Aortic smooth muscle cell (primary cell): ENCODE results near the gene DDT. TPM values are rescaled to one million over a fixed set of nuclear protein-coding genes. Genes with fewer than 3 reads are reported as not detected.

Experiments used
- total RNA-seq: library from RNA; depleted of rRNA; stranded (reverse); fragments of >200 nt; gene quantifications from 2 replicates; pipeline ENCODE4 v1.2.3, GENCODE V29; 2014

The DDT gene
- total RNA-seq, result 82.2 and 91.0 TPM in 2 replicates

DNA sequence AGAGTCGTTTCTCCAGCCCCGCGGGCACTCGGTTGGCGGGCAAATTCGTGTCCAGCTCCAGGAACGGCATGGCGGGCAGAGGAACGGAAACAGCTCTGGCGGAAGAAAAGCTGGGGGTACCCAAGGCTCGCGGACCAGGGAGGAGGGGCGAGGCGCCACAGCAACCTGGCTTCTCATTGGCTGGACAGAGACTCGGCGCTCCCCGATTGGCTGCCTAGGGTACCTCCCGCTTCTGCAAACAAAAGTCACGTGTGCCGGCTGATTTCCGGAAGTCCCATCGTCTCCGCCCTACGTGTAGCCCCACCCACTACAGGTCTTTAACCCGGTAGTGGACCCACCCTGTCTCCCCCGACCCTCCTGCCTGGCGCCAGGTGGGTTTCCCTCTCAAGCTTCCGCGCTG lies at the start of gene DDT:
Gene DDT (minus strand): TSS at position 97 of the 400 bp plus-strand sequence. CDS start 27 bp downstream, at position 70.

DNA sequence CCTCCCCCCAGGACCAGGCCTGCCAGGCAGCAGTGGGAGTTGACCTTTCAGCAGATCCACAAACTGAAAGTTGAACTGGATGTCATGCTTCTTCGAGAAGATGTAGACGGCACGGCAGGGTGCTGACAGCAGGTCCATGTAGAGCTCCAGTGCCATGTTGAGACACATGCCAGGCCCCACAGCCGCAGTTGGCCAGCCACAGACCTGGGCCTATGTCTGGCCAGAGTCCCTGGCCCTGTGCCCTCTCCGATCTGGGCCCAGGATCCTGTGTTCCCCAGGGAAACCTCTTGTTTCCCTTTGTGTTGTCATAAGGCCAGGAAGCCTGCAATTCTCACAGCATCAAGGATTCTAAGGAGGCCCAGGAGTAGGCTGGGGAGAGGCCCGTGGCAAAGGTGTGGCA lies 31.0 kb upstream of the DDT start, which contains the start of gene GSTT4:
Gene GSTT4 (minus strand): TSS at position 253 of the 400 bp plus-strand sequence. CDS start 97 bp downstream, at position 156.

DNA sequence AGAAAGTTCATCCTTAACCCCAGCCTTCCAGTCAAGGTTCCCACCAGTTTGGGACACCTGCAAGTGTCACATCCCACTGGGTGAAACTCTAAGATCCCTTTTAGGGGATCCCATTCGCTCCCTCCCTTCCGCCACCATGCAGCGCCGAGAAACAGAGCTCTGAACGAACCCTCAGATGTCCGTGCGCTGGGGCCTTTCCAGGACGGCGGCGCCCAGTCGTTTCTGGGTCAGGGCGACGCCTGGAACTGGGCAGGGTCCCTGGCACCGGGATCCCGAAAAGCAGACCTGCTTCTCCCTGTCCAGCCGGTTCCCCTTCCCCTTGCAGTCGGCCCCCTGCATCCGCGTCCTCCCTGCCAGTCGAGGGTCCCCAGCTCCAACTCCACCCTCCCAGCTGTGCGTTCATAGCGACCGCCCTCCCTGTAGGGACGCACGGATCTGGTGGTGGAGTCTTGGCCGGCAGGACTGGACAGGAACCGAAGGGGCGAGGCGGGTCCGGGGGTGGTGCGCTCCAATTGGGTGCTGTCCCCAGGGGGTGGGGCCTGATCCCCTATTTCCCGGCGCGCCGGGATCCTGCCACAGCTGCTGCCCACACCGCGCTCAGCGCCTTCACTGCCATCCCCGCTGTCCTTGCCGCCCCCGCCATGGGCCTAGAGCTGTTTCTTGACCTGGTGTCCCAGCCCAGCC lies 5.5 kb upstream of the DDT start, which contains the start of gene GSTT2:
Gene GSTT2 (plus strand): TSS at position 578 of the 684 bp plus-strand sequence.

GRCh38 chr22:23966568-23966967 lies 7.7 kb downstream of the DDT start, which contains the start of gene DDTL:
DDTL (plus strand) TSS chr22:23966888; CDS start chr22:23966915, 27 bp downstream.

GRCh38 chr22:23961084-23961771 lies 13.0 kb downstream of the DDT start, which contains the start of gene GSTT2B:
GSTT2B (minus strand) TSS chr22:23961195; CDS start chr22:23961131, 64 bp downstream.

Other genes starting within 250 kb of the DDT start
- 3.3 and 4.5 TPM in 2 replicates for gene ZNF70, start 223.3 kb downstream of the DDT start, total RNA-seq
- gene VPREB3, start 220.0 kb downstream of the DDT start, total RNA-seq, result not detected in 2 replicates
- gene C22orf15, start 211.5 kb downstream of the DDT start, total RNA-seq, result 2.1 and 3.5 TPM in 2 replicates
- 3.2 and 5.5 TPM in 2 replicates for gene CHCHD10, start 206.5 kb downstream of the DDT start, total RNA-seq
- 4.6 and 5.2 TPM in 2 replicates for gene MMP11, start 201.6 kb downstream of the DDT start, total RNA-seq
- 16.2 and 17.1 TPM in 2 replicates for gene SMARCB1, start 187.5 kb downstream of the DDT start, total RNA-seq
- 0.19 and 0.53 TPM in 2 replicates for gene DERL3, start 135.4 kb downstream of the DDT start, total RNA-seq
- 11.1 and 11.3 TPM in 2 replicates for gene SLC2A11, start 116.6 kb downstream of the DDT start, total RNA-seq
- gene MIF, start 80.1 kb downstream of the DDT start, total RNA-seq, result 161 and 200 TPM in 2 replicates
- gene GSTT2B, start 13.2 kb downstream of the DDT start, total RNA-seq, result 0.79 and 1.2 TPM in 2 replicates
- gene DDTL, start 7.6 kb downstream of the DDT start, total RNA-seq, result 0.62 and 0.92 TPM in 2 replicates
- not detected in 2 replicates for gene GSTT2, start 5.7 kb upstream of the DDT start, total RNA-seq
- not detected in 2 replicates for gene GSTT4, start 31.0 kb upstream of the DDT start, total RNA-seq
- gene CABIN1, start 36.9 kb upstream of the DDT start, total RNA-seq, result 40.4 and 41.8 TPM in 2 replicates
- gene SUSD2, start 207.0 kb upstream of the DDT start, total RNA-seq, result 17.5 and 18.1 TPM in 2 replicates